ENCODE measurements around the gene SEBOX. TPM values are rescaled to one million over a fixed set of nuclear protein-coding genes. Genes with fewer than 3 reads are reported as not detected.

The SEBOX gene
- total RNA-seq, 3 donors from 2014 or later = not detected

- no peak for TF ChIP-seq CTCF (IDR thresholded peaks at IDR 0.05)
- Histone ChIP-seq H3K4me3 (no peak overlapping the region), H3K4me1 (ENCODE audit: low read depth) (peaks cover 14% of the 10 kb centered on the region), H3K9me3 (no peaks in the 10 kb centered on the region), H3K36me3 (ENCODE audit: low read depth) (no peaks in the 10 kb centered on the region)
- intact Hi-C loops (cut with DNase I, micrococcal nuclease) = no loop called here
- no peak for ATAC-seq
- no peak for DNase-seq
These were observed 48.9 kb downstream of the SEBOX start for GRCh38 chr17:28315846-28316705.

- H3K9me3 ChIP-seq = no peaks in the 10 kb centered on the region
- no peak for ATAC-seq
- no peaks in the 10 kb centered on the region for H3K36me3 ChIP-seq (ENCODE audit: low read depth)
- intact Hi-C loops (cut with DNase I, micrococcal nuclease) = no loop called here
- no peak overlapping the region for H3K4me3 ChIP-seq
- no peak for TF ChIP-seq CTCF (IDR thresholded peaks at IDR 0.05)
- H3K4me1 ChIP-seq (ENCODE audit: low read depth) = peaks cover 6% of the 10 kb centered on the region
- DNase-seq = no peak
These were observed 51.2 kb downstream of the SEBOX start for GRCh38 chr17:28313841-28314240.

Small RNA genes within 50 kb of the gene (microRNA-seq; reads per million reads assigned to microRNA genes)
- gene MIR4723 = not detected

Other genes with a start within 250 kb of the SEBOX start
- 10 to 100 TPM; 14.3 to 25.1 (median 18.1) TPM for gene TMEM97, start 46.0 kb downstream of the SEBOX start, total RNA-seq
- gene IFT20, start 29.7 kb downstream of the SEBOX start, total RNA-seq = 10 to 100 TPM; 23.6 to 44.1 (median 28.0) TPM
- 10 to 100 TPM; 36.8 to 38.4 (median 36.8) TPM for gene TNFAIP1, start 29.4 kb downstream of the SEBOX start, total RNA-seq
- 10 to 100 TPM; 71.7 to 82.4 (median 81.3) TPM for gene POLDIP2, start 7.7 kb downstream of the SEBOX start, total RNA-seq
- under 1 TPM; 0.23 to 0.39 (median 0.35) TPM for gene VTN, start 5.1 kb upstream of the SEBOX start, total RNA-seq
- 10 to 100 TPM; 12.8 to 16.4 (median 15.0) TPM for gene SARM1, start 6.5 kb upstream of the SEBOX start, total RNA-seq
- 1 to 10 TPM; 4.2 to 10.0 (median 8.6) TPM for gene SLC46A1, start 41.0 kb upstream of the SEBOX start, total RNA-seq
- gene SLC13A2, start 108.4 kb upstream of the SEBOX start, total RNA-seq = 10 to 100 TPM; 14.9 to 87.0 (median 17.1) TPM
- under 1 TPM in 2 of 3 donors, not detected in 1; 0.46 to 0.69 TPM for gene FOXN1, start 141.1 kb upstream of the SEBOX start, total RNA-seq
- gene UNC119, start 187.4 kb upstream of the SEBOX start, total RNA-seq = 10 to 100 TPM; 20.5 to 32.3 (median 23.2) TPM
- gene PIGS, start 206.3 kb upstream of the SEBOX start, total RNA-seq = 100 to 1,000 TPM in 1 of 3 donors, 10 to 100 TPM in 2; 52.2 to 100 (median 88.5) TPM
- 10 to 100 TPM; 15.3 to 25.4 (median 19.7) TPM for gene ALDOC, start 211.7 kb upstream of the SEBOX start, total RNA-seq
- 10 to 100 TPM in 2 of 3 donors, 1 to 10 TPM in 1; 7.2 to 30.3 (median 15.1) TPM for gene SPAG5, start 233.8 kb upstream of the SEBOX start, total RNA-seq
- gene RSKR, start 249.0 kb upstream of the SEBOX start, total RNA-seq = 10 to 100 TPM; 10.0 to 15.1 (median 11.1) TPM